Activated naive CD8-positive, alpha-beta T cell (primary cell): Measurements from ENCODE around the gene CDK7.

ENCODE experiments used
- H3K27ac Mint-ChIP-seq: one replicate; pipeline ENCODE4 v1.8.0; 2021; ENCODE audit warnings: mixed read lengths
- H3K27me3 Mint-ChIP-seq: one replicate; pipeline ENCODE4 v1.8.0; 2021; ENCODE audit warnings: mixed read lengths
- H3K36me3 Mint-ChIP-seq: one replicate; pipeline ENCODE4 v1.8.0; 2021; ENCODE audit warnings: mixed read lengths
- H3K4me1 Mint-ChIP-seq: one replicate; pipeline ENCODE4 v1.8.0; 2021; ENCODE audit warnings: low read depth, mixed read lengths
- H3K4me3 Mint-ChIP-seq: one replicate; pipeline ENCODE4 v1.8.0; 2021; ENCODE audit warnings: mild to moderate bottlenecking, mixed read lengths
- H3K9me3 Mint-ChIP-seq: one replicate; pipeline ENCODE4 v1.8.0; 2021; ENCODE audit warnings: low read depth, mixed read lengths

The CDK7 gene

DNA sequence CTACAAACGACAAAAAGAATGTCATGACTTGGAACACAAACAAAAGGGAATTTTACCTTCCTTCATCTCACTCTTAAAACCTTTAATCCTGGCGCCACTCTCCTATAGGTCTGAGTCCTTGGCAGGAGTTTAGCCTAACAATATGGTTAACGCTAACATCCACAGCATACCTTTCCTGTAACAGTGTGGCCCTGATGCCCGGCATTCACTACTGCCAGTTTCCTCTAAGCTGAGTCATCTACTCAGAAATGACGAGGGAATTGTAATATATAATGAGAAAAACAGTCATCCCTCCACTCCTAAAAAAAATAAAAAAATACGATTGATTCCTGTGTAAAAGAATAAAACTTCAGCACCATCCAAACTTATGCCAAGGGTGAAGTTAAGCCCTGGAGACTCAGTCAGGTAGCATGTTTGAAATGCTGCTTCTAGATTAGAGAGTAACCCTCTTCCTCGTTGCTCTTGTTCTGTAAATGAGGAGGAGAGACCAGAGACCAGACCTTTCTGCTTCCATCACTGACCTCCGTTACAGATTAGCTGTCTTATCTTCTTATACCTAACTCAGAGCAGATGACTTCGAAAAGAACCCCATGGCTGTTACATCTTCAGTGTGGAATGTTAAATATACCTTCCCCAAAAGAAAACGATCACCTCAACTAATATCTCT lies 60.5 kb downstream of the CDK7 start:
- Mint-ChIP-seq H3K27me3 (no peaks in the 10 kb centered on the region), H3K27ac (no peak overlapping the region), H3K4me1 (no peaks in the 10 kb centered on the region), H3K4me3 (no peak overlapping the region), H3K9me3 (no peaks in the 10 kb centered on the region), H3K36me3 (peaks cover 25% of the 10 kb centered on the region)

DNA sequence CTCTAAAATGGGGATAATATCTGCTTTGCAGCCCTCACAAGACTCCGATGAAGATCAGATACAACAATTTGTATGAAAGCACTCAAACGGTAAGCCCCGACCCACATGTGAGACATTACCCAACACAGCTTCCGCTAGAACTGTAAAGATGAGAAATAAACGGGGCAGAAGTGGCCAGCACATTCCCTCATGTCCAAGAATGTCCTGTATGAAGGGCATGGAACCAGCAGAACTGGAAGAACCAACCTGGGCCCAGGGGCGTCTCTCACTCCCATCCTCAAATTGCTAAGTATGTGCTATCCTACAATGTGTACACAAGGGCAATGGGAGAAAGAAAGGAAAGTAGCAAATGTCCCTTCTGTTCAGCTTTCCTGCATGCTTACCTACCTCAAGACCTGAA lies 64.9 kb downstream of the CDK7 start:
- no peak overlapping the region for H3K4me3 Mint-ChIP-seq
- H3K4me1 Mint-ChIP-seq, result no peaks in the 10 kb centered on the region
- H3K27me3 Mint-ChIP-seq, result no peaks in the 10 kb centered on the region
- H3K27ac Mint-ChIP-seq, result no peak overlapping the region
- no peaks in the 10 kb centered on the region for H3K9me3 Mint-ChIP-seq
- peaks cover 22% of the 10 kb centered on the region for H3K36me3 Mint-ChIP-seq

DNA sequence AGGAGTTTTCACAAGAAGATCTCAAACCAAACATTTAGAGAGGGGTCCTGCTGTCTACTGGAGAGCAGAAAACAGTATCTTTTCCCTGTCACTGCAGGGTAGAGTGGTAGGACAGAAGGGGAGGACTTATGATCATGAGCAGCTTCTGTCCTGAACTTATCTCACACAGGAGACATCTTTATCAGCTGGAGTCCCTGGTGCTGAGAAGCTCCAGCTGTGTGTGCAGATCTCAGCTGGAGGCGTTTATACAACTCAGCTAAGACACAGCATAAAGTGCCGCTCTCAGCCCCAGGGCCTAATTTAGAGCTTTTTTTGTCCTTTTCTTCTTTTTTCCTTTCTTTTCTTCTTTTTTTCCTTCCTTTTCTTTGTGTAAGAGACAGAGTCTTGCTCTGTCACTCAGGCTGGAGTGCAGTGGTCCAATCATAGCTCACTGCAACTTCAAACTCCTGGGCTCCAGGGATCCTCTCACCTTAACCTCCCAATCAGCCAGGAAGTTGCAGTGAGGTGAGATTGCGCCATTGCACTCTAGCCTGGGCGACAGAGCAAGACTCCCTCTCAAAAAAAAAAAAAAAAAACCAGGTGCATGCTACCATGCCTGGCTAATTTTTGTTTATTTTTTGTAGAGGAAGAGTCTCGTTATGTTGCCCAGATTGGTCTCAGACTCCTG lies 66.0 kb downstream of the CDK7 start:
- H3K4me1 Mint-ChIP-seq, result no peaks in the 10 kb centered on the region
- no peak overlapping the region for H3K4me3 Mint-ChIP-seq
- H3K9me3 Mint-ChIP-seq, result no peaks in the 10 kb centered on the region
- peaks cover 16% of the 10 kb centered on the region for H3K36me3 Mint-ChIP-seq
- H3K27ac Mint-ChIP-seq, result no peak overlapping the region
- H3K27me3 Mint-ChIP-seq, result no peaks in the 10 kb centered on the region

DNA sequence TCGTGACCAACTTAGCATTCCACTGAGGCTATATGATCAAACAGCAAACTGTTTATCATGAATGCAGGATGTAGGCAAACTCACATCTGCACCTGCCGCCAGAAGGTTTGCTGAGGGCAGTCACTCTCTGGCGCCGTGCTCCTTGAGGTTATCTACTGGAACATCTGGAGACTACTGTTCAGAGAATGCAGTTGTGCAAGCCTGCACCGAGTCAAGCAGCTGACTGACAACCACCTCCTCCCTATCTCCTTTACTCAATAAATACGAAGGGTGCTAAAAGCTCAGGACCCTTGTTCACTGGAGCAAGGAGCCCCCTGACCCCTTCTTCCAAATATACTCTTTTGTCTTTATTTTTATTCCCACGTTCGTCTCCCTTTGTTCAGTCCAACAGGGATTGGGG lies 70.8 kb downstream of the CDK7 start:
- Mint-ChIP-seq H3K36me3 (peaks cover 29% of the 10 kb centered on the region), H3K4me1 (no peaks in the 10 kb centered on the region), H3K27ac (no peak overlapping the region), H3K4me3 (no peak overlapping the region), H3K9me3 (no peaks in the 10 kb centered on the region), H3K27me3 (no peaks in the 10 kb centered on the region)

DNA sequence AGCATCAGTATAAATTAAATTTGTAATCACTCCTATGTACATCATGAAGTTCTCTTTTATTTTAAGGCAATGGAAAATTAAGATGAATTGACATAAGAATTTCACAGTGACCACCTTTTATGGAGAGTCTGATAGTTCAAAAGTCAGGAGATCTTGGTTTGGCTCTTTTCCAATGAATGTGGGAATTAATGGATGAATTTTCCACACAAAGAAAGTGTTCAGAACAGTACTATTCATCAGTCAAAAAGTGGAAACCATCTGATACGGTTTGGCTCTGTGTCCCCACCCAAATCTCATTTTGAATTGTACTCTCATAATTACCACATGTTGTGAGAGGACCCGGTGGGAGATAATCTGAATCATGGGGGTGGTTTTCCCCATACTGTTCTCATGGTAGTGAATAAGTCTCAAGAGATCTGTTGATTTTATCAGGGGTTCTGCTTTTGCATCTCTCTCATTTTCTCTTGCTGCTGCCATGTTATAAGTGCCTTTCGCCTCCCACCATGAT lies 73.4 kb downstream of the CDK7 start:
- Mint-ChIP-seq H3K4me1 (no peaks in the 10 kb centered on the region), H3K9me3 (no peaks in the 10 kb centered on the region), H3K27ac (no peak overlapping the region), H3K27me3 (no peaks in the 10 kb centered on the region), H3K4me3 (no peak overlapping the region), H3K36me3 (peaks cover 36% of the 10 kb centered on the region)

DNA sequence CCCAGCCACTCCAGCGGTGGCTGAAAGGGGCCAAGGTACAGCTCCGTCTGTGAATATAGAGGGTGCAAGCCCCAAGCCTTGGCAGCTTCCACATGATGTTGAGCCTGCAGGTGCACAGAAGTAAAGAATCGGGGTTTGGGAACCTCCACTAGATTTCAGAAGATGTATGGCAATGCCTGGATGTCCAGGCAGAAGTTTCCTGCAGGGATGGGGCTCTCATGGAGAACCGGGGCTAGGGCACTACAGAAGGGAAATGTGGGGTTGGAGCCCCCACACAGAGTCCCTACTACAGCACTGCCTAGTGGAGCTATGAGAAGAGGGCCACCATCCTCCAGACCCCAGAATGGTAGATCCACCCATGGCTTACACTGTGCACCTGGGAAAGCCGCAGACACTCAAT lies 74.7 kb downstream of the CDK7 start:
- H3K27ac Mint-ChIP-seq, result no peak overlapping the region

DNA sequence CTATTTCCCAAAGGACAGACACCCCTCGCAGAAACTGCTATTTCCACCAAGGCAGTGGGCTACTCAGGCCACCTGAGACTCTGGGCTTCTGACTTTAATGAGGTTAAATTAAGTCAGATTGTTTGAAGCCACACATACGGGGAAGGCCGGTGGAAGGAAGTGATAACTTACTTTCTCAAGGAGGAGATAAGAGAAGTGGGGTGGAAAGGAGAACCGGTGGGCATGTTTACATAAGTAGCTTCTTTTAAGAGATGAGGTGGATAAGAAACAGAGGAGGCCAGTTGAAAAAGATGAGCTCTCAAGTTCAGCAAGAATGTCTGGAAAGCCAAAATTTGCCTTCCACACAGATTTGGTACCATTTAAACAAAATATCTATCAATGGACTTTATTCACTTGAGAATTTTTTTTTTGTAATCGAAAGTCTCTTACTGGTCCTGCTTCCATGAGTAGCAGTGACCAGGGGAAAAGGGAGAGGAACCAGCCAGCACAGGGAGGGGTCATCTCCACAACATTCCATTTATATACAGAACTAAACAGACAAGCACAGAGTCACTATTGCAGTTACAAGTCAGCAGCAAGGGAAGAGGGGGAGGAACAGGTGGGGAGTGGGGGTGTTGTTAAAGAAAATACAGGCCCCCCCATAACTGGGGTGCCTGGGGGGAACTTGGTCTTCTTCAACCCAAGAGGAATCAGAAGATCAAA lies 77.9 kb downstream of the CDK7 start:
- no peak overlapping the region for H3K4me3 Mint-ChIP-seq
- no peaks in the 10 kb centered on the region for H3K9me3 Mint-ChIP-seq
- H3K36me3 Mint-ChIP-seq, result peaks cover 28% of the 10 kb centered on the region
- no peak overlapping the region for H3K27ac Mint-ChIP-seq
- no peaks in the 10 kb centered on the region for H3K27me3 Mint-ChIP-seq
- H3K4me1 Mint-ChIP-seq, result no peaks in the 10 kb centered on the region

More for the DNA sequence above, 74.7 kb downstream of the CDK7 start:
- Mint-ChIP-seq H3K9me3 (no peaks in the 10 kb centered on the region), H3K4me3 (no peak overlapping the region), H3K27me3 (no peaks in the 10 kb centered on the region), H3K4me1 (no peaks in the 10 kb centered on the region), H3K36me3 (peaks cover 34% of the 10 kb centered on the region)

DNA sequence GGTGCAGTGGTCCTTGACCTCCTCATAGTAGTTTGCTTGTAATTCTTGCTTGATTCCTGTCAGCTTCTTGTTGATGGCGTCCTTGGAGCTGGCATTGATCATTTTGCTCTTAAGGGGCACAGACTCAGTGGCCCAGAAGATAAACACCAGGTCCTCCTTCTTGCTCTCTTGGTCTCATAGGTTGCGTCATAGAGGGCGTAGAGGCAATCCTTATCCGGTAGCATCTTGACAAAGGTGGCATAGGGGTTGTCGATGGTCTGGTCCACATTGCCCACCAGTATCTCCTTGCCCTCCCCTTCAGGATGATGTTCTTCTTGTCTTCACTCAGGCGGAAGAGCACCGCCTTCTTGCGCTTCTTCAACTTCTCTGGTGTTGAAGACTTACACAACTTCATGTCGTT lies 78.7 kb downstream of the CDK7 start:
- Mint-ChIP-seq H3K27me3 (no peaks in the 10 kb centered on the region), H3K36me3 (peaks cover 22% of the 10 kb centered on the region), H3K4me1 (no peaks in the 10 kb centered on the region), H3K9me3 (no peaks in the 10 kb centered on the region), H3K27ac (no peak overlapping the region), H3K4me3 (no peak overlapping the region)

DNA sequence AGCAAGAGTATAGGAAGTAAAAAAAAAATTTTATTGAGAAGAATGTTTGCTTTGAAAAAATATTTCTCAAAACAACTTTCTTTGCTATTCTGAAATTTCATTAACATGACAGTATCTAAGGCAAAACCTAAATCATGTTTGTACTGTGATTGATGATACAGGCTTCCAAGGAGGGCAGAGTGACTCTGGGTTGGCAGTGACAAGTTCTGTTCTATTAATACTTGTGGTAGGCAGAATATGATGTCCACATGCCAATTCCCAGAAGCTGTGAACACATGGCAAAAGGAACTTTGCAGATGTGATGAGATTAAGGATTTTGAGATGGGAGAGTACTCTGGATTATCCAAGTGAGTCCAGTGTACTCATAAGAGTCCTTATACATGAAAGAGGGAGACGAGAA lies 81.3 kb downstream of the CDK7 start:
- Mint-ChIP-seq H3K27me3 (no peaks in the 10 kb centered on the region), H3K4me1 (no peaks in the 10 kb centered on the region), H3K9me3 (no peaks in the 10 kb centered on the region), H3K27ac (no peak overlapping the region), H3K36me3 (peaks cover 6% of the 10 kb centered on the region), H3K4me3 (no peak overlapping the region)

DNA sequence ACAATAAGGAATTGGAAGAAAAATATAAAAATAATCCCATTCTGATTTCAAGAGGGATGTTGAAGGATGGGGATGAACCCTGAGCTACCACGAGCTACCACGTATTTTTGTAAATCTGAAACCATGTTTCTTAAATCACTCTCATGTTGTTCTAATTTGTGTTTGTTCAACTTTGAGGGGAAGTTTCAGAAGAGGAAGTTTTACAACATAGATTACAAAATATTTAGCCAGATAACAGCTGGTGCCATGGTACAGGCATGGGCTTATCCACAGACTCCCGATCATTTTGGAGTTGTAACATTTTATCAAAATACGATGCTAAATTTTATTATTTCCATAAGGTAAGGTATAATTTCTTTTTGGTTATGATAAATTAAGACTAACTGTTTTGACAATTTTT lies 82.7 kb downstream of the CDK7 start:
- H3K9me3 Mint-ChIP-seq, result no peaks in the 10 kb centered on the region
- no peak overlapping the region for H3K4me3 Mint-ChIP-seq
- H3K4me1 Mint-ChIP-seq, result no peaks in the 10 kb centered on the region
- no peak overlapping the region for H3K27ac Mint-ChIP-seq
- no peaks in the 10 kb centered on the region for H3K27me3 Mint-ChIP-seq
- peaks cover 6% of the 10 kb centered on the region for H3K36me3 Mint-ChIP-seq

DNA sequence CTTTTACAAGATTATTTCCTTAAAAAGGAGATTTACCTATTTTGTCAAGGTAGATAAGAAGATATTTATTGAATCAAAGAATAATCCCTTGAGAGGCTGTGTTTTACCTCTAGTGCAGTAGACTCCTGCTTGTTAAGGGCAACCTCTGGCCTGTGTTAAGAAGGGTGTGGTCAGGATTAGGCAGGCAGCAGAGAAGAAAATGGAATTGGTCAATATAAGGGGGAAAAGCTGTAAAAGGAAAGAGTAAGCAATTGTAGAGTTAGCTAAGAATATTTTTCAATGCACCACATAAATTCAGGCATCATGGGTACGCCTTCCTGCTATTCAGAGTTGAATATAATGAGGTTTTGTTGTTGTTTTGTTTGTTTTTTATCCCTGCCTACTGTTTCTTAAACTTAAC lies 91.7 kb downstream of the CDK7 start:
- H3K4me3 Mint-ChIP-seq, result no peak overlapping the region
- H3K27me3 Mint-ChIP-seq, result no peaks in the 10 kb centered on the region
- no peaks in the 10 kb centered on the region for H3K9me3 Mint-ChIP-seq
- no peaks in the 10 kb centered on the region for H3K4me1 Mint-ChIP-seq
- no peaks in the 10 kb centered on the region for H3K36me3 Mint-ChIP-seq
- no peak overlapping the region for H3K27ac Mint-ChIP-seq
